LNCAP (cell line): ENCODE results near the gene C12orf56.

ENCODE experiments used
- CTCF ChIP-seq: fragments of 450-650 bp; IDR thresholded peaks from 2 replicates; pipeline ENCODE4 v1.5.1; 2017; ENCODE audit warnings: mild to moderate bottlenecking

Gene C12orf56

GRCh38 chr12:64304571-64304970 lies 86.0 kb downstream of the C12orf56 start:
- no peak for TF ChIP-seq CTCF

GRCh38 chr12:64299628-64300027 lies 90.9 kb downstream of the C12orf56 start:
- TF ChIP-seq CTCF: no peak

GRCh38 chr12:64296301-64296700 lies 94.3 kb downstream of the C12orf56 start:
- no peak for TF ChIP-seq CTCF

GRCh38 chr12:64293654-64294364 lies 96.7 kb downstream of the C12orf56 start:
- TF ChIP-seq CTCF: no peak

- no peak for TF ChIP-seq CTCF
Measured at GRCh38 chr12:64286521-64286920, 104.0 kb downstream of the C12orf56 start.

- TF ChIP-seq CTCF: no peak
Measured at GRCh38 chr12:64284256-64284655, 106.3 kb downstream of the C12orf56 start.

- no peak for TF ChIP-seq CTCF
Measured at GRCh38 chr12:64278421-64278820, 112.1 kb downstream of the C12orf56 start.
